A673 (cell line): ENCODE data around the gene MAGEF1. TPM values are rescaled to one million over a fixed set of nuclear protein-coding genes. Genes with fewer than 3 reads are reported as not detected.

Experiments used
- BruUV-seq: library from RNA; stranded (reverse); fragments of 400-500 nt; replicated peaks from 2 replicates; lab custom pipeline; 2021; lab: Mats Ljungman, UMichigan
- CTCF ChIA-PET: fragments of 300-600 bp; sonication (Branson Sonifier 250); formaldehyde crosslinking; loops from one replicate; lab custom pipeline; 2022; ENCODE audit warnings: antibody characterized with exemption; lab: Charles Lee
- POLR2A ChIA-PET: fragments of 300-600 bp; sonication (Branson Sonifier 250); formaldehyde crosslinking; loops from one replicate; lab custom pipeline; 2022; ENCODE audit warnings: antibody characterized with exemption; ENCODE audit not compliant: low non-redundant PET; lab: Charles Lee
- DNase-seq: peaks from one replicate; pipeline ENCODE4 v3.0.0-alpha.2; 2015; ENCODE audit warnings: low spot score
- H3K27ac ChIP-seq: fragments of 200-600 bp; sonication (generic); 2 replicates; pipeline ENCODE4 v1.5.1; 2016; ENCODE audit warnings: mixed run types, low read depth, mild to moderate bottlenecking, mixed read lengths, antibody characterized with exemption, low read length; ENCODE audit not compliant: poor library complexity, severe bottlenecking
- H3K27me3 ChIP-seq: fragments of 200-600 bp; sonication (generic); replicated peaks from 2 replicates; pipeline ENCODE4 v1.6.1; 2017; ENCODE audit warnings: mixed run types, low read depth, mild to moderate bottlenecking, mixed read lengths, antibody characterized with exemption, low read length; ENCODE audit not compliant: insufficient read depth, poor library complexity
- H3K36me3 ChIP-seq: fragments of 200-600 bp; sonication (generic); 2 replicates; pipeline ENCODE4 v1.6.1; 2016; ENCODE audit warnings: mixed run types, mild to moderate bottlenecking, mixed read lengths, antibody characterized with exemption, low read length; ENCODE audit not compliant: insufficient read depth, poor library complexity, severe bottlenecking
- H3K4me1 ChIP-seq: fragments of 200-600 bp; sonication (generic); 2 replicates; pipeline ENCODE4 v1.6.1; 2017; ENCODE audit warnings: mixed run types, mild to moderate bottlenecking, mixed read lengths, antibody characterized with exemption, low read length; ENCODE audit not compliant: insufficient read depth, poor library complexity, severe bottlenecking
- H3K4me3 ChIP-seq: fragments of 200-600 bp; sonication (generic); 2 replicates; pipeline ENCODE4 v1.5.1; 2016; ENCODE audit warnings: low read depth, mixed run types, mild to moderate bottlenecking, mixed read lengths, low read length; ENCODE audit not compliant: poor library complexity, severe bottlenecking
- H3K9me3 ChIP-seq: fragments of 200-600 bp; sonication (generic); 2 replicates; pipeline ENCODE4 v1.6.1; 2016; ENCODE audit warnings: mixed run types, low read depth, mild to moderate bottlenecking, mixed read lengths, antibody characterized with exemption, low read length; ENCODE audit not compliant: poor library complexity, severe bottlenecking
- CTCF ChIP-seq: fragments of 300-800, 200-600 bp; sonication (generic); conservative IDR thresholded peaks from 2 replicates; pipeline ENCODE4 v1.5.1; 2017; ENCODE audit warnings: low read depth, mild to moderate bottlenecking, antibody characterized with exemption, low read length, moderate library complexity, mixed read lengths
- EZH2 ChIP-seq: fragments of 200-600 bp; sonication (generic); IDR thresholded peaks from 2 replicates; pipeline ENCODE4 v1.6.1; 2017; ENCODE audit warnings: borderline replicate concordance, low read depth, mild to moderate bottlenecking, mixed read lengths, antibody characterized with exemption, low read length; ENCODE audit not compliant: poor library complexity, severe bottlenecking
- intact Hi-C: fragments of 100-400 bp; cut with micrococcal nuclease; formaldehyde crosslinking; loops from one replicate; pipeline ENCODE4 v1.10.0; 2022; ENCODE audit not compliant: unreplicated experiment
- total RNA-seq: library from RNA; stranded (reverse); gene quantifications from 2 replicates; pipeline ENCODE4 v1.2.3, GENCODE V29; 2021

Gene MAGEF1
- total RNA-seq, 1 experiment from 2014 or later, result 47.6 TPM

- TF ChIP-seq CTCF, result no peak
- TF ChIP-seq EZH2, result no peak
- POLR2A ChIA-PET, result no interaction called here
- Histone ChIP-seq H3K27me3 (no peaks in the 10 kb centered on the region), H3K9me3 (no peaks in the 10 kb centered on the region), H3K4me3 (no peak overlapping the region), H3K36me3 (no peaks in the 10 kb centered on the region), H3K4me1 (no peaks in the 10 kb centered on the region), H3K27ac (no peak overlapping the region)
- intact Hi-C loops, result no loop called here
- no TSS peak for BruUV-seq
- CTCF ChIA-PET, result no interaction called here
- no peak for DNase-seq
Measured at GRCh38 chr3:184694133-184694665, 17.7 kb downstream of the MAGEF1 start.

DNA sequence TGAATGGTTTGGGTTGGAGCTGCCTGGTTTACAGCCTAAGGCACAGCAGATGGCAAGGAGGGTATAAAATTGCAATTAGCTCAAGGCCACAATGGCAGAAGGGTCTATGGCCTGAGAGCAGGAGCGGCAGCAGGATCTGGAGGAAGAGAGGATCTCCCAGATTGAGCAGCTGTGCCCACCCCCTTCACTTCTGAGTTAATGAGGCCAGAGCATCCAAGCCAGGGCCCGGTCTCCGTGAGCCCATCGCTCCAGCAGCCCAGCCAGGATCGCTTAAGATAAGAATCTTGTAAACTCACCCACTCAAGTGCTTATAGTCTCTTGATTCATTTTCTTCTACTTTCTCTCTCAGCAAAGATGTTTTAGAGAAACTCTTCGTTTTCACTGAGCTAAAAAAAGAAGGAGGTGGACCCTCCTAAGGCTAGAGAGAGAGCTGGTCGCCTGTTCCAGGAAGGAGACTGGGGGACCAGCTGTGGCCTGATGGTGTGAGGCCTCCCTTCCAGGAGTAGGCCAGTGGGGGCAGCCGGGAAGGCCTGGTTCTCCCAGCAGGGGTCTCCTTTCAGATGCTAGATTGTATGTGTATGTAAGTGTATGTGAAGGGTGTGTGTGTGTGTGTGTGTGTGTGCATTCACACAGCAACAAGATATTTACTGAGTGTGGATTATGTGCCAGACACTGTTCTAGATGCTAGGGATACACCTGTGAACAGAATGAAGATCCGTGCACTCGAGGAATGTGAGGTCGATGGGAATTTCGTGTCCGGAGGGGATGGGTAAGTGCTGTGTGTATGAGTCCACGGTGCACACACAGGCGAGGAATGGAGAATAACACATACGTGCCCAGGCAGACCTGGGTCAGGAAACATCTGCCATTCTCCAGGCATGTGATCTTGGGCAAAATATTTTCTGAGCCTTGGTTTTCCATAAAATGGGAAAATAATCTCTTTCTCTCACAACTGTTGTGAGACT, 18.6 kb downstream of the MAGEF1 start:
- Histone ChIP-seq H3K9me3 (no peaks in the 10 kb centered on the region), H3K27me3 (no peaks in the 10 kb centered on the region), H3K27ac (no peak overlapping the region), H3K4me1 (no peaks in the 10 kb centered on the region), H3K36me3 (no peaks in the 10 kb centered on the region), H3K4me3 (no peak overlapping the region)
- intact Hi-C loops, result no loop called here
- CTCF ChIA-PET, result no interaction called here
- BruUV-seq, result no TSS peak
- no peak for DNase-seq
- TF ChIP-seq CTCF (no peak), EZH2 (no peak)
- POLR2A ChIA-PET, result no interaction called here

DNA sequence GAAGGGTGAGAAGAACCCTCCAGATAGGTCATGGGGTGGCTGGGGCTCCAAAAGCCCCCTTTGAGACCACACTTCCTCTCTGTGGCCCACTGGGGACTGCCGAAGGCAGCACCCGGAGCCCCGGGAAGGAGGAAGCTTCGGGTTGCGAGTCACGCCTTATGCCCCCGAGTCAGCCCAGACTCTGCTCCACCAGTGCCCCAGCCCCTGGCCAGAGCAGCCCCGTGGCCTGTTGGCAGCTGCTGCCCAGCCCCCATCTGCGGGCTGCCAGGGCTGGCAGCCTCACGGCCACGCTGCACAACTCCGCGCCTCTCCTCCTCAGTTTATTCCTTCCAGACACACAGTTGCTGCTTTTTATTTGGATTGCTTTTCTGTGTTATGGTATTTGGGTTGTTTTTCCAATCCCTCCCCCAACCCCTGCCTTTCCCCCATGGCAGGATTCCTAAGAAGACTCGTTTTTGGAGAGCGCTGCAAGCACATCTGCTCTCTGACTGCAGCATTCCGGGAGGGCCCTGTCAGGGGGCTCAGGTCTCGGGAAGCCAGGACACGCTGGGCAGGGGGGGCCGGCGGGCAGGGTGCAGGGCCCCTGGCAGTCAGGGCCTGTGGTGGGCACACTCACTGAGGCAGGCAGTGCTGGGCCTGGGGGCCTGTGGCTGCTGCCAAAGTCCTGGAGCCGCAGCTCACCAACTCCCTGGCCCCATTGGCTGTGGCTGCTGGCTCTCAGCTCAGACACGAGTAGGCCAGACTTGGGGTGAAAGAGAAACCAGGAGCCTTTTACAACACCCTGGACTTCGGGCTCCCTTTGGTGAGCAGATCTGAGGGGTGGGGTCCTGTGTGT, 20.2 kb downstream of the MAGEF1 start:
- no peak overlapping the region for H3K4me3 ChIP-seq
- DNase-seq, result no peak
- ChIA-PET POLR2A (no interaction called here), CTCF (no interaction called here)
- no peaks in the 10 kb centered on the region for H3K36me3 ChIP-seq
- no TSS peak for BruUV-seq
- intact Hi-C loops, result no loop called here
- H3K9me3 ChIP-seq, result no peaks in the 10 kb centered on the region
- H3K4me1 ChIP-seq, result no peaks in the 10 kb centered on the region
- TF ChIP-seq EZH2, result no peak
- no peak for TF ChIP-seq CTCF
- H3K27me3 ChIP-seq, result no peaks in the 10 kb centered on the region
- H3K27ac ChIP-seq, result no peak overlapping the region
